ENCODE measurements around the gene LRBA.
"Not testable (repeated sequence)": the region's sequence is repeated elsewhere in the genome, so short reads cannot be mapped to it uniquely, and the experiment has no call there.

Gene LRBA

GRCh38 chr4:150714462-150715438 lies 300.3 kb downstream of the LRBA start:
- DNase-seq: no peak

GRCh38 chr4:150713251-150713650 lies 301.8 kb downstream of the LRBA start:
- DNase-seq: no peak

GRCh38 chr4:150710770-150711375 lies 304.2 kb downstream of the LRBA start:
- DNase-seq: no peak

- no peak for DNase-seq
Measured at GRCh38 chr4:150708004-150708403, 307.1 kb downstream of the LRBA start.

- DNase-seq: no peak
Measured at GRCh38 chr4:150699599-150699998, 315.5 kb downstream of the LRBA start.

GRCh38 chr4:150695162-150695561 lies 319.9 kb downstream of the LRBA start:
- DNase-seq: no peak

GRCh38 chr4:150694438-150694837 lies 320.6 kb downstream of the LRBA start:
- no peak for DNase-seq

- DNase-seq: no peak
Measured at GRCh38 chr4:150683775-150684350, 331.2 kb downstream of the LRBA start.

GRCh38 chr4:150682126-150682525 lies 333.0 kb downstream of the LRBA start:
- no peak for DNase-seq

- no peak for DNase-seq
Measured at GRCh38 chr4:150681063-150681462, 334.0 kb downstream of the LRBA start.

- no peak for DNase-seq
Measured at GRCh38 chr4:150680651-150681050, 334.4 kb downstream of the LRBA start.

GRCh38 chr4:150679765-150680343 lies 335.2 kb downstream of the LRBA start:
- no peak for DNase-seq

GRCh38 chr4:150679018-150679764 lies 335.9 kb downstream of the LRBA start:
- no peak for DNase-seq

GRCh38 chr4:150673793-150674192 lies 341.3 kb downstream of the LRBA start:
- DNase-seq: no peak

- no peak for DNase-seq
Measured at GRCh38 chr4:150668824-150669223, 346.3 kb downstream of the LRBA start.

- no peak for DNase-seq
Measured at GRCh38 chr4:150664935-150665334, 350.1 kb downstream of the LRBA start.

GRCh38 chr4:150662686-150663085 lies 352.4 kb downstream of the LRBA start:
- DNase-seq: no peak

GRCh38 chr4:150661551-150661950 lies 353.5 kb downstream of the LRBA start:
- DNase-seq: not testable (repeated sequence)

GRCh38 chr4:150658258-150658657 lies 356.8 kb downstream of the LRBA start:
- DNase-seq: not testable (repeated sequence)

GRCh38 chr4:150656891-150657290 lies 358.2 kb downstream of the LRBA start:
- DNase-seq: no peak

- DNase-seq: no peak
Measured at GRCh38 chr4:150650751-150651150, 364.3 kb downstream of the LRBA start.

GRCh38 chr4:150648123-150648522 lies 367.0 kb downstream of the LRBA start:
- DNase-seq: no peak

GRCh38 chr4:150647008-150647407 lies 368.1 kb downstream of the LRBA start:
- DNase-seq: no peak
